CD4-positive, alpha-beta memory T cell (primary cell): ENCODE results near the gene RBBP4. TPM values are rescaled to one million over a fixed set of nuclear protein-coding genes. Genes with fewer than 3 reads are reported as not detected.

ENCODE experiments used
- polyA plus RNA-seq, 2 donors: library from polyadenylated mRNA; unstranded; fragments of 300-500 nt; fragmentation: Illumina TruSeq; gene quantifications; one replicate each; pipeline ENCODE4 v1.2.3, GENCODE V29; 2021
- total RNA-seq, 2 experiments: library from RNA; stranded (reverse); gene quantifications; one replicate each; pipeline ENCODE4 v1.2.3, GENCODE V29; 2021

RBBP4 gene
- total and polyA plus RNA-seq, 4 experiments from 2014 or later: 185 to 374 (median 216) TPM

Other genes starting within 250 kb of the RBBP4 start
- gene ZBTB8B, start 186.1 kb upstream of the RBBP4 start, total RNA-seq: not detected
- gene ZBTB8B, start 186.1 kb upstream of the RBBP4 start, polyA plus RNA-seq: not detected
- gene ZBTB8A, start 111.8 kb upstream of the RBBP4 start, total RNA-seq: not detected
- not detected for gene ZBTB8A, start 111.8 kb upstream of the RBBP4 start, polyA plus RNA-seq
- 10 to 100 TPM; 54.0 to 56.4 TPM for gene ZBTB8OS, start 658 bp upstream of the RBBP4 start, total RNA-seq
- gene ZBTB8OS, start 658 bp upstream of the RBBP4 start, polyA plus RNA-seq: 10 to 100 TPM; 69.9 to 94.4 TPM
- not detected for gene SYNC, start 51.6 kb downstream of the RBBP4 start, total RNA-seq
- not detected for gene SYNC, start 51.6 kb downstream of the RBBP4 start, polyA plus RNA-seq
- 100 to 1,000 TPM; 110 to 114 TPM for gene YARS1, start 166.2 kb downstream of the RBBP4 start, total RNA-seq
- gene YARS1, start 166.2 kb downstream of the RBBP4 start, polyA plus RNA-seq: 10 to 100 TPM; 46.6 to 70.0 TPM
- 10 to 100 TPM; 63.2 to 65.5 TPM for gene S100PBP, start 166.4 kb downstream of the RBBP4 start, total RNA-seq
- 10 to 100 TPM in 1 of 2 donors, 1 to 10 TPM in 1; 6.5 to 14.0 TPM for gene S100PBP, start 166.4 kb downstream of the RBBP4 start, polyA plus RNA-seq
- gene FNDC5, start 219.7 kb downstream of the RBBP4 start, total RNA-seq: not detected
- not detected for gene FNDC5, start 219.7 kb downstream of the RBBP4 start, polyA plus RNA-seq
- under 1 TPM in 1 of 2 experiments, not detected in 1; 0.70 TPM for gene HPCA, start 235.3 kb downstream of the RBBP4 start, total RNA-seq
- gene HPCA, start 235.3 kb downstream of the RBBP4 start, polyA plus RNA-seq: not detected